Mucosa of rectum (tissue), 2 donors: ENCODE results near the gene SLFNL1.

Source experiments
- H3K27ac ChIP-seq, 2 donors: one replicate each; pipeline ENCODE4 v1.7.0; 2013; ENCODE audit warnings: inconsistent platforms in 2 of 2, low read depth in 2 of 2, low read length in 2 of 2
- H3K27me3 ChIP-seq, 2 donors: one replicate each; pipeline ENCODE4 v1.7.0; 2013; ENCODE audit warnings: low read length in 2 of 2; ENCODE audit not compliant: control insufficient read depth in 2 of 2, insufficient read depth in 2 of 2
- H3K36me3 ChIP-seq, 2 donors: one replicate each; pipeline ENCODE4 v1.7.0; 2013; ENCODE audit warnings: low read length in 2 of 2; ENCODE audit not compliant: control insufficient read depth in 2 of 2, insufficient read depth in 2 of 2
- H3K4me1 ChIP-seq, 2 donors: one replicate each; pipeline ENCODE4 v1.7.0; 2013; ENCODE audit warnings: low read length in 2 of 2, mild to moderate bottlenecking in 1 of 2; ENCODE audit not compliant: control insufficient read depth in 2 of 2, insufficient read depth in 2 of 2
- H3K4me3 ChIP-seq, 2 donors: one replicate each; pipeline ENCODE4 v1.7.0; 2013; ENCODE audit warnings: low read length in 2 of 2
- H3K9ac ChIP-seq, 2 donors: one replicate each; pipeline ENCODE4 v1.7.0; 2013; ENCODE audit warnings: low read length in 2 of 2, low read depth in 1 of 2, mild to moderate bottlenecking in 1 of 2
- H3K9me3 ChIP-seq, 2 donors: one replicate each; pipeline ENCODE4 v1.7.0; 2013; ENCODE audit warnings: low read length in 2 of 2; ENCODE audit not compliant: control insufficient read depth in 2 of 2
- donor health status: healthy.
- donor health status: Normal muscosa, but diverticular disease.

SLFNL1 gene

GRCh38 chr1:41021526-41022308 lies at the start of gene SLFNL1:
Gene SLFNL1, minus strand, starts transcription at chr1:41021725. Its CDS starts 1,065 bp downstream, at chr1:41020660.
- H3K36me3 ChIP-seq, result peaks cover 4 to 14% of the 10 kb centered on the region in 2 donors

GRCh38 chr1:41056907-41057306 lies 35.4 kb upstream of the SLFNL1 start:
- Histone ChIP-seq H3K4me3 (no peak overlapping the region), H3K36me3 (peaks cover 4 to 13% of the 10 kb centered on the region in 2 donors), H3K9ac (no peak overlapping the region)

More at GRCh38 chr1:41021526-41022308, at the start of gene SLFNL1:
- Histone ChIP-seq H3K27me3 (no peaks in the 10 kb centered on the region), H3K27ac (no peak within 1 kb of the TSS), H3K4me3 (no peak within 1 kb of the TSS), H3K4me1 (peaks cover 3 to 8% of the 10 kb centered on the region in 2 donors), H3K9ac (no peak within 1 kb of the TSS), H3K9me3 (no peaks in the 10 kb centered on the region)

GRCh38 chr1:41053316-41053715 lies 31.8 kb upstream of the SLFNL1 start:
- Histone ChIP-seq H3K36me3 (peaks cover 9 to 11% of the 10 kb centered on the region in 2 donors), H3K27ac (no peak overlapping the region), H3K4me1 (no peaks in the 10 kb centered on the region), H3K27me3 (no peaks in the 10 kb centered on the region), H3K9me3 (no peaks in the 10 kb centered on the region), H3K9ac (no peak overlapping the region), H3K4me3 (no peak overlapping the region)

More at GRCh38 chr1:41056907-41057306, 35.4 kb upstream of the SLFNL1 start:
- Histone ChIP-seq H3K4me1 (no peaks in the 10 kb centered on the region), H3K27me3 (no peaks in the 10 kb centered on the region), H3K9me3 (no peaks in the 10 kb centered on the region), H3K27ac (no peak overlapping the region)

GRCh38 chr1:41051022-41051421 lies 29.5 kb upstream of the SLFNL1 start:
- Histone ChIP-seq H3K4me1 (peaks cover 3 to 10% of the 10 kb centered on the region in 2 donors), H3K9ac (no peak overlapping the region), H3K9me3 (no peaks in the 10 kb centered on the region), H3K27ac (no peak overlapping the region), H3K27me3 (no peaks in the 10 kb centered on the region), H3K36me3 (peaks cover 11 to 14% of the 10 kb centered on the region in 2 donors), H3K4me3 (no peak overlapping the region)

GRCh38 chr1:41048540-41048939 lies 27.0 kb upstream of the SLFNL1 start:
- Histone ChIP-seq H3K27ac (no peak overlapping the region), H3K9ac (no peak overlapping the region), H3K36me3 (peaks cover 11 to 14% of the 10 kb centered on the region in 2 donors), H3K4me1 (peaks cover 15 to 20% of the 10 kb centered on the region in 2 donors), H3K4me3 (no peak overlapping the region), H3K9me3 (no peaks in the 10 kb centered on the region), H3K27me3 (no peaks in the 10 kb centered on the region)

GRCh38 chr1:41046347-41046775 lies 24.8 kb upstream of the SLFNL1 start:
- Histone ChIP-seq H3K36me3 (peaks cover 9% of the 10 kb centered on the region in 2 donors), H3K27me3 (no peaks in the 10 kb centered on the region), H3K9me3 (no peaks in the 10 kb centered on the region), H3K4me1 (peaks cover 15 to 20% of the 10 kb centered on the region in 2 donors), H3K4me3 (peak overlapping the region in 1 of 2 donors; percentile 5), H3K27ac (peak overlapping the region; percentile 49 to 52), H3K9ac (peak overlapping the region in 1 of 2 donors; percentile 42)

- H3K36me3 ChIP-seq, result peaks cover 14 to 15% of the 10 kb centered on the region in 2 donors
Observed at GRCh38 chr1:41045740-41046139, 24.2 kb upstream of the SLFNL1 start.

GRCh38 chr1:41044187-41044586 lies 22.7 kb upstream of the SLFNL1 start:
- peaks cover 15 to 16% of the 10 kb centered on the region in 2 donors for H3K36me3 ChIP-seq
- peak overlapping the region in 1 of 2 donors; percentile 17 for H3K4me3 ChIP-seq
- H3K4me1 ChIP-seq, result peaks cover 15 to 20% of the 10 kb centered on the region in 2 donors
- no peaks in the 10 kb centered on the region for H3K9me3 ChIP-seq
- H3K27me3 ChIP-seq, result no peaks in the 10 kb centered on the region
- H3K27ac ChIP-seq, result peak overlapping the region; percentile 11 to 35
- peak overlapping the region in 1 of 2 donors; percentile 18 for H3K9ac ChIP-seq

More at GRCh38 chr1:41045740-41046139, 24.2 kb upstream of the SLFNL1 start:
- Histone ChIP-seq H3K9ac (peak overlapping the region in 1 of 2 donors; percentile 22), H3K4me1 (peaks cover 15 to 20% of the 10 kb centered on the region in 2 donors), H3K27me3 (no peaks in the 10 kb centered on the region), H3K27ac (peak overlapping the region; percentile 49 to 52), H3K9me3 (no peaks in the 10 kb centered on the region), H3K4me3 (no peak overlapping the region)

GRCh38 chr1:41041614-41042270 lies 20.2 kb upstream of the SLFNL1 start:
- H3K27ac ChIP-seq, result no peak overlapping the region
- H3K9me3 ChIP-seq, result no peaks in the 10 kb centered on the region
- no peaks in the 10 kb centered on the region for H3K27me3 ChIP-seq
- H3K9ac ChIP-seq, result no peak overlapping the region
- peaks cover 12 to 20% of the 10 kb centered on the region in 2 donors for H3K4me1 ChIP-seq
- no peak overlapping the region for H3K4me3 ChIP-seq
- peaks cover 19 to 25% of the 10 kb centered on the region in 2 donors for H3K36me3 ChIP-seq

GRCh38 chr1:41038110-41038509 lies 16.6 kb upstream of the SLFNL1 start:
- Histone ChIP-seq H3K27me3 (no peaks in the 10 kb centered on the region), H3K4me3 (no peak overlapping the region), H3K36me3 (peaks cover 35 to 51% of the 10 kb centered on the region in 2 donors), H3K27ac (no peak overlapping the region), H3K9me3 (no peaks in the 10 kb centered on the region), H3K9ac (no peak overlapping the region), H3K4me1 (no peaks in the 10 kb centered on the region)
